K562 (cell line): ENCODE results near the gene FRMD3. TPM values are rescaled to one million over a fixed set of nuclear protein-coding genes. Genes with fewer than 3 reads are reported as not detected.

Source experiments
- ATAC-seq: fragments of 200-7000 bp; cut with Tn5 transposase; 3 replicates; pipeline ENCODE4 v1.9.1; 2020; ENCODE audit warnings: moderate library complexity
- BruUV-seq: library from RNA; stranded (reverse); fragments of 400-500 nt; replicated peaks from 2 replicates; lab custom pipeline; 2021; lab: Mats Ljungman, UMichigan
- CTCF ChIA-PET: fragments of 300-600 bp; formaldehyde crosslinking; extraction: SDS; loops from one replicate; lab custom pipeline; 2021; ENCODE audit warnings: low intra/inter-chr PET ratio; lab: Yijun Ruan, JAX
- POLR2A ChIA-PET: fragments of 300-600, 350-650 bp; sonication (Branson Sonifier 250); formaldehyde crosslinking; extraction: SDS; loops from one replicate; lab custom pipeline; 2021; ENCODE audit warnings: antibody characterized with exemption, inconsistent platforms; lab: Yijun Ruan, JAX
- DNase-seq, 4 experiments: peaks; one replicate each; pipeline versions ENCODE4 v3.0.0 to v3.0.0-alpha.2; 2011 to 2018; ENCODE audit warnings: low spot score in 3 of 4, mixed read lengths in 3 of 4; ENCODE audit errors: extremely low read depth in 1 of 4
- FAIRE-seq: peaks from 2 replicates; lab custom pipeline; 2011; peaks lifted over from hg19 to GRCh38; lab: Jason Lieb, UNC
- H2AFZ ChIP-seq: 2 replicates; pipeline ENCODE4 v1.6.0; 2011; ENCODE audit warnings: low read depth, low read length, control low read depth, inconsistent platforms
- H3K27ac ChIP-seq: fragments of 200-600 bp; 3 replicates; pipeline ENCODE4 v1.8.0; 2011; ENCODE audit warnings: low read depth, mild to moderate bottlenecking, control low read depth, inconsistent platforms, low read length, moderate library complexity, mixed read lengths; ENCODE audit errors: extremely low read depth
- H3K27me3 ChIP-seq, 2 experiments: fragments of 300-600 bp in 1 of 2; 2 replicates in 1 of 2; 3 replicates in 1 of 2; pipeline versions ENCODE4 v1.6.0 to v1.8.0; 2011; ENCODE audit warnings: inconsistent platforms in 2 of 2, low read length in 2 of 2, mild to moderate bottlenecking in 1 of 2, mixed read lengths in 1 of 2, moderate library complexity in 1 of 2; ENCODE audit not compliant: control insufficient read depth in 2 of 2, insufficient read depth in 2 of 2
- H3K36me3 ChIP-seq: fragments of 300-600 bp; 3 replicates; pipeline ENCODE4 v1.8.0; 2011; ENCODE audit warnings: mild to moderate bottlenecking, low read length, inconsistent platforms; ENCODE audit not compliant: control insufficient read depth, insufficient read depth
- H3K4me1 ChIP-seq, 2 experiments: fragments of 200-600 bp in 1 of 2; replicated peaks in 1 of 2; 2 replicates in 1 of 2; 3 replicates in 1 of 2; pipeline versions ENCODE4 v1.5.1 to v1.8.0; 2011; ENCODE audit warnings: inconsistent platforms in 2 of 2, low read length in 2 of 2, mild to moderate bottlenecking in 1 of 2, mixed read lengths in 1 of 2, moderate library complexity in 1 of 2; ENCODE audit not compliant: control insufficient read depth in 2 of 2, insufficient read depth in 2 of 2
- H3K4me2 ChIP-seq: 2 replicates; pipeline ENCODE4 v1.6.1; 2011; ENCODE audit warnings: low read length, control low read depth, inconsistent platforms, mixed read lengths; ENCODE audit not compliant: insufficient read depth
- H3K4me3 ChIP-seq: fragments of 200-600 bp; sonication (generic), shearing (Covaris generic); 2 replicates; pipeline ENCODE4 v1.5.1; 2016; ENCODE audit warnings: control low read depth, inconsistent platforms
- H3K79me2 ChIP-seq: fragments of 200-600 bp; 3 replicates; pipeline ENCODE4 v1.8.0; 2011; ENCODE audit warnings: low read length, inconsistent platforms; ENCODE audit not compliant: control insufficient read depth, insufficient read depth
- H3K9ac ChIP-seq, 2 experiments: 2 replicates each; pipeline versions ENCODE4 v1.6.0 to v1.6.1; 2011; ENCODE audit warnings: low read depth in 2 of 2, low read length in 2 of 2, control low read depth in 1 of 2, inconsistent platforms in 1 of 2, mild to moderate bottlenecking in 1 of 2, mixed read lengths in 1 of 2; ENCODE audit not compliant: insufficient read depth in 1 of 2
- H3K9me1 ChIP-seq: one replicate; pipeline ENCODE4 v1.6.0; 2011; ENCODE audit warnings: inconsistent platforms, mild to moderate bottlenecking, low read length, moderate library complexity; ENCODE audit not compliant: control insufficient read depth, insufficient read depth
- H3K9me3 ChIP-seq: replicated peaks from 2 replicates; pipeline ENCODE4 v1.5.1; 2011; ENCODE audit warnings: low read depth, low read length, inconsistent platforms; ENCODE audit not compliant: control insufficient read depth, insufficient read depth
- H4K20me1 ChIP-seq: replicated peaks from 2 replicates; pipeline ENCODE4 v1.6.1; 2011; ENCODE audit warnings: low read length, inconsistent platforms, mixed read lengths; ENCODE audit not compliant: control insufficient read depth, insufficient read depth
- KLF6 ChIP-seq: fragments of 250-450 bp; sonication (Bioruptor Pico); IDR thresholded peaks from 2 replicates; pipeline ENCODE4 v1.4.0; 2020; ENCODE audit warnings: mild to moderate bottlenecking, moderate library complexity, borderline replicate concordance
- LEF1 ChIP-seq: fragments of 450-650 bp; IDR thresholded peaks from 2 replicates; pipeline ENCODE4 v1.6.1; 2016; ENCODE audit warnings: mild to moderate bottlenecking
- MYBL2 ChIP-seq, 2 experiments: fragments of 450-650 bp in 1 of 2; sonication (generic) in 1 of 2; formaldehyde crosslinking in 1 of 2; IDR thresholded peaks; 2 replicates each; pipeline versions ENCODE4 v1.6.1 to v1.8.1; 2017 to 2022; ENCODE audit warnings: borderline replicate concordance in 1 of 2, inconsistent platforms in 1 of 2, low read depth in 1 of 2, mild to moderate bottlenecking in 1 of 2, missing genetic modification reagents in 1 of 2, moderate library complexity in 1 of 2
- SMARCA5 ChIP-seq: fragments of 450-650 bp; IDR thresholded peaks from 2 replicates; pipeline ENCODE4 v1.6.1; 2016
- ZNF561 ChIP-seq: fragments of 450-650 bp; formaldehyde crosslinking; conservative IDR thresholded peaks from 2 replicates; pipeline ENCODE4 v1.4.0; 2020; ENCODE audit warnings: mild to moderate bottlenecking, moderate library complexity
- ZNF583 ChIP-seq: fragments of 250-450 bp; sonication (Bioruptor Pico); IDR thresholded peaks from 2 replicates; pipeline ENCODE4 v1.4.0; 2020
- ZNF766 ChIP-seq: fragments of 200-800 bp; sonication (Bioruptor generic); conservative IDR thresholded peaks from 2 replicates; pipeline ENCODE4 v1.6.1; 2016; ENCODE audit warnings: missing genetic modification characterization, missing compliant biosample characterization
- WGBS: fragments of 100-300 bp; shearing (Covaris generic); methylation state at CpG from one replicate; pipeline ENCODE4 v1.1.6; 2016; ENCODE audit warnings: low coverage, mixed read lengths; ENCODE audit not compliant: insufficient coverage; ENCODE audit errors: missing lambda C conversion rate; 5-methylcytosine and 5-hydroxymethylcytosine counted together
- in situ Hi-C: fragments of 300-500 bp; cut with MboI; formaldehyde crosslinking; loops from 4 replicates; pipeline ENCODE4 v1.15.0; 2018; ENCODE audit warnings: inconsistent platforms, mixed read lengths
- intact Hi-C: fragments of 100-400 bp; cut with micrococcal nuclease; formaldehyde crosslinking; loops from 2 replicates; pipeline ENCODE4 v1.14.2; 2022
- polyA plus RNA-seq, 8 experiments: library from polyadenylated mRNA; depleted of rRNA in 4 of 8; stranded (reverse) in 5 of 8; unstranded in 3 of 8; fragments of >200 nt; fragmentation: Nextera tagmentation in 2 of 8; fragmentation: Illumina TruSeq in 1 of 8; extraction: Ambion mirVana in 2 of 8; extraction: Trizol in 1 of 8; gene quantifications; 2 replicates each; pipeline versions ENCODE4 v1.2.1 to v1.2.3, GENCODE V29; 2011 to 2014; ENCODE audit warnings: inconsistent platforms in 1 of 8, missing spikeins in 1 of 8
- total RNA-seq, 7 experiments: library from RNA; depleted of rRNA in 6 of 7; stranded (reverse); fragments of >200 nt in 6 of 7; fragmentation: Illumina TruSeq in 2 of 7; extraction: Trizol in 2 of 7; gene quantifications; 2 replicates each; pipeline versions ENCODE4 v1.2.1 to v1.2.3, GENCODE V29; 2011 to 2021; ENCODE audit warnings: low replicate concordance in 1 of 7
- TF ChIP-seq, protein P1 (sequence below): IDR thresholded peaks from 2 replicates; pipeline ENCODE4 v1.6.1; 2014; ENCODE audit warnings: antibody characterized with exemption
- TF ChIP-seq, protein P2 (sequence below): fragments of 450-650 bp; IDR thresholded peaks from 2 replicates; pipeline ENCODE4 v1.7.1; 2018; ENCODE audit warnings: mild to moderate bottlenecking, low read depth; ENCODE audit not compliant: partially characterized antibody
- TF ChIP-seq, protein P3 (sequence below): sonication (generic); formaldehyde crosslinking; IDR thresholded peaks from 2 replicates; pipeline ENCODE4 v1.8.0; 2022; ENCODE audit warnings: missing genetic modification reagents, mild to moderate bottlenecking, borderline replicate concordance
- TF ChIP-seq, protein P4 (sequence below): sonication (generic); formaldehyde crosslinking; IDR thresholded peaks from 2 replicates; pipeline ENCODE4 v1.8.0; 2023; ENCODE audit warnings: mild to moderate bottlenecking, missing genetic modification reagents

The FRMD3 gene
- total and polyA plus RNA-seq, 9 of the 15 experiments (the other 6 are each of a cell fraction or from before 2014, with no cell fraction given) = 0.09 to 0.51 (median 0.21) TPM

DNA sequence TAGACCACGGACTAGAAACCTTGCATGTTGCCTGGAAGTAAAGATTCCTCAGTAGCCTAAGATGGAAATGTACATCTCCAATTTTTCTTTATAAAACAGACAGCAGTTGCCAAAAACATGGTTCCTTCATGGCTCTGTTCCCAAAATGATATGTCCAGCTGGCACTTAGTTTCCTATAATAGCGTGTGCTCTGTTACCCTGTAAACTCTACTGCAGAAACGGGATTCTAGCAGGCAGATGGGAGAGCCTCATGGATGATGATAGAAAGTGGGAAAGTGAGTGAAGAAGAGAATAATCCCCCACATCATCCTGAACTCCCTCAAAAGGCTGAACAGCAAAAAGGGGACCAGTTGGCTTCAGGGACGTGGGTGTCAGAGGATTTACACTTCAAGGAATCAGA lies 118.2 kb downstream of the FRMD3 start:
- Histone ChIP-seq H3K36me3 (no peaks in the 10 kb centered on the region), H3K27me3 (no peaks in the 10 kb centered on the region), H4K20me1 (no peaks in the 10 kb centered on the region), H3K4me2 (no peak overlapping the region), H3K4me1 (no peaks in the 10 kb centered on the region; a peak in 2 of 5 replicates), H2AFZ (no peak overlapping the region), H3K79me2 (no peaks in the 10 kb centered on the region), H3K9me3 (no peaks in the 10 kb centered on the region), H3K27ac (no peak overlapping the region), H3K9ac (no peak overlapping the region), H3K9me1 (no peaks in the 10 kb centered on the region), H3K4me3 (no peak overlapping the region)
- intact Hi-C loops (no loop called here), in situ Hi-C loops (no loop called here)
- FAIRE-seq = no peak
- WGBS = 0% methylated on average over 4 of the region's 4 CpGs
- no peak for ATAC-seq
- ChIA-PET CTCF (no interaction called here), POLR2A (no interaction called here)
- no peak for DNase-seq
- BruUV-seq = no TSS peak
- TF ChIP-seq, protein P1, sequence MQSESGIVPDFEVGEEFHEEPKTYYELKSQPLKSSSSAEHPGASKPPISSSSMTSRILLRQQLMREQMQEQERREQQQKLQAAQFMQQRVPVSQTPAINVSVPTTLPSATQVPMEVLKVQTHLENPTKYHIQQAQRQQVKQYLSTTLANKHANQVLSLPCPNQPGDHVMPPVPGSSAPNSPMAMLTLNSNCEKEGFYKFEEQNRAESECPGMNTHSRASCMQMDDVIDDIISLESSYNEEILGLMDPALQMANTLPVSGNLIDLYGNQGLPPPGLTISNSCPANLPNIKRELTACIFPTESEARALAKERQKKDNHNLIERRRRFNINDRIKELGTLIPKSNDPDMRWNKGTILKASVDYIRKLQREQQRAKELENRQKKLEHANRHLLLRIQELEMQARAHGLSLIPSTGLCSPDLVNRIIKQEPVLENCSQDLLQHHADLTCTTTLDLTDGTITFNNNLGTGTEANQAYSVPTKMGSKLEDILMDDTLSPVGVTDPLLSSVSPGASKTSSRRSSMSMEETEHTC = no peak
- TF ChIP-seq, protein P2, sequence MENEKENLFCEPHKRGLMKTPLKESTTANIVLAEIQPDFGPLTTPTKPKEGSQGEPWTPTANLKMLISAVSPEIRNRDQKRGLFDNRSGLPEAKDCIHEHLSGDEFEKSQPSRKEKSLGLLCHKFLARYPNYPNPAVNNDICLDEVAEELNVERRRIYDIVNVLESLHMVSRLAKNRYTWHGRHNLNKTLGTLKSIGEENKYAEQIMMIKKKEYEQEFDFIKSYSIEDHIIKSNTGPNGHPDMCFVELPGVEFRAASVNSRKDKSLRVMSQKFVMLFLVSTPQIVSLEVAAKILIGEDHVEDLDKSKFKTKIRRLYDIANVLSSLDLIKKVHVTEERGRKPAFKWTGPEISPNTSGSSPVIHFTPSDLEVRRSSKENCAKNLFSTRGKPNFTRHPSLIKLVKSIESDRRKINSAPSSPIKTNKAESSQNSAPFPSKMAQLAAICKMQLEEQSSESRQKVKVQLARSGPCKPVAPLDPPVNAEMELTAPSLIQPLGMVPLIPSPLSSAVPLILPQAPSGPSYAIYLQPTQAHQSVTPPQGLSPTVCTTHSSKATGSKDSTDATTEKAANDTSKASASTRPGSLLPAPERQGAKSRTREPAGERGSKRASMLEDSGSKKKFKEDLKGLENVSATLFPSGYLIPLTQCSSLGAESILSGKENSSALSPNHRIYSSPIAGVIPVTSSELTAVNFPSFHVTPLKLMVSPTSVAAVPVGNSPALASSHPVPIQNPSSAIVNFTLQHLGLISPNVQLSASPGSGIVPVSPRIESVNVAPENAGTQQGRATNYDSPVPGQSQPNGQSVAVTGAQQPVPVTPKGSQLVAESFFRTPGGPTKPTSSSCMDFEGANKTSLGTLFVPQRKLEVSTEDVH = no peak
- TF ChIP-seq, protein P3, sequence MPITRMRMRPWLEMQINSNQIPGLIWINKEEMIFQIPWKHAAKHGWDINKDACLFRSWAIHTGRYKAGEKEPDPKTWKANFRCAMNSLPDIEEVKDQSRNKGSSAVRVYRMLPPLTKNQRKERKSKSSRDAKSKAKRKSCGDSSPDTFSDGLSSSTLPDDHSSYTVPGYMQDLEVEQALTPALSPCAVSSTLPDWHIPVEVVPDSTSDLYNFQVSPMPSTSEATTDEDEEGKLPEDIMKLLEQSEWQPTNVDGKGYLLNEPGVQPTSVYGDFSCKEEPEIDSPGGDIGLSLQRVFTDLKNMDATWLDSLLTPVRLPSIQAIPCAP (CRISPR knock-in tag) = no peak
- TF ChIP-seq MYBL2 (IDR thresholded peaks at IDR 0.05; ENCODE audit: low read depth) = no peak
- TF ChIP-seq MYBL2 (CRISPR knock-in tag; IDR thresholded peaks at IDR 0.05; ENCODE audit: borderline replicate concordance) = no peak
- no peak for TF ChIP-seq LEF1
- no peak for TF ChIP-seq ZNF561 (CRISPR knock-in tag)
- no peak for TF ChIP-seq SMARCA5
- TF ChIP-seq, protein P4, sequence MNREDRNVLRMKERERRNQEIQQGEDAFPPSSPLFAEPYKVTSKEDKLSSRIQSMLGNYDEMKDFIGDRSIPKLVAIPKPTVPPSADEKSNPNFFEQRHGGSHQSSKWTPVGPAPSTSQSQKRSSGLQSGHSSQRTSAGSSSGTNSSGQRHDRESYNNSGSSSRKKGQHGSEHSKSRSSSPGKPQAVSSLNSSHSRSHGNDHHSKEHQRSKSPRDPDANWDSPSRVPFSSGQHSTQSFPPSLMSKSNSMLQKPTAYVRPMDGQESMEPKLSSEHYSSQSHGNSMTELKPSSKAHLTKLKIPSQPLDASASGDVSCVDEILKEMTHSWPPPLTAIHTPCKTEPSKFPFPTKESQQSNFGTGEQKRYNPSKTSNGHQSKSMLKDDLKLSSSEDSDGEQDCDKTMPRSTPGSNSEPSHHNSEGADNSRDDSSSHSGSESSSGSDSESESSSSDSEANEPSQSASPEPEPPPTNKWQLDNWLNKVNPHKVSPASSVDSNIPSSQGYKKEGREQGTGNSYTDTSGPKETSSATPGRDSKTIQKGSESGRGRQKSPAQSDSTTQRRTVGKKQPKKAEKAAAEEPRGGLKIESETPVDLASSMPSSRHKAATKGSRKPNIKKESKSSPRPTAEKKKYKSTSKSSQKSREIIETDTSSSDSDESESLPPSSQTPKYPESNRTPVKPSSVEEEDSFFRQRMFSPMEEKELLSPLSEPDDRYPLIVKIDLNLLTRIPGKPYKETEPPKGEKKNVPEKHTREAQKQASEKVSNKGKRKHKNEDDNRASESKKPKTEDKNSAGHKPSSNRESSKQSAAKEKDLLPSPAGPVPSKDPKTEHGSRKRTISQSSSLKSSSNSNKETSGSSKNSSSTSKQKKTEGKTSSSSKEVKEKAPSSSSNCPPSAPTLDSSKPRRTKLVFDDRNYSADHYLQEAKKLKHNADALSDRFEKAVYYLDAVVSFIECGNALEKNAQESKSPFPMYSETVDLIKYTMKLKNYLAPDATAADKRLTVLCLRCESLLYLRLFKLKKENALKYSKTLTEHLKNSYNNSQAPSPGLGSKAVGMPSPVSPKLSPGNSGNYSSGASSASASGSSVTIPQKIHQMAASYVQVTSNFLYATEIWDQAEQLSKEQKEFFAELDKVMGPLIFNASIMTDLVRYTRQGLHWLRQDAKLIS = no peak
- TF ChIP-seq ZNF583 (CRISPR knock-in tag) = no peak
- no peak for TF ChIP-seq ZNF766
- TF ChIP-seq KLF6 (CRISPR knock-in tag) = no peak
